HepG2 (cell line): ENCODE results near the gene STYX. TPM values are rescaled to one million over a fixed set of nuclear protein-coding genes. Genes with fewer than 3 reads are reported as not detected.

ENCODE experiments used
- ARHGAP35 ChIP-seq: sonication (generic); formaldehyde crosslinking; IDR thresholded peaks from 2 replicates; pipeline ENCODE4 v1.9.0; 2022; ENCODE audit warnings: mild to moderate bottlenecking, inconsistent platforms, moderate library complexity, missing genetic modification reagents, borderline replicate concordance
- ARID5B ChIP-seq: IDR thresholded peaks from 2 replicates; pipeline ENCODE4 v1.4.0; 2020; ENCODE audit warnings: mild to moderate bottlenecking, missing genetic modification reagents
- FOXO1 ChIP-seq: sonication (generic); formaldehyde crosslinking; IDR thresholded peaks from 2 replicates; pipeline ENCODE4 v1.4.0; 2020; ENCODE audit warnings: missing genetic modification reagents
- GFI1 ChIP-seq: sonication (generic); formaldehyde crosslinking; IDR thresholded peaks from 2 replicates; pipeline ENCODE4 v1.5.0; 2020; ENCODE audit warnings: missing genetic modification reagents, mild to moderate bottlenecking, borderline replicate concordance
- LCORL ChIP-seq, 2 experiments: fragments of 450-650 bp in 1 of 2; sonication (generic) in 1 of 2; formaldehyde crosslinking in 1 of 2; IDR thresholded peaks; 2 replicates each; pipeline versions ENCODE4 v1.5.0 to v1.6.1; 2017 to 2020; ENCODE audit warnings: antibody characterized with exemption in 1 of 2, missing genetic modification reagents in 1 of 2
- MNT ChIP-seq: fragments of 450-650 bp; IDR thresholded peaks from 2 replicates; pipeline ENCODE4 v1.6.1; 2016
- POGZ ChIP-seq: sonication (generic); formaldehyde crosslinking; IDR thresholded peaks from 2 replicates; pipeline ENCODE4 v1.4.0; 2020; ENCODE audit warnings: mild to moderate bottlenecking, missing genetic modification reagents
- RERE ChIP-seq: IDR thresholded peaks from 2 replicates; pipeline ENCODE4 v1.6.1; 2016; ENCODE audit warnings: low read depth, missing genetic modification reagents, missing compliant biosample characterization
- U2AF1 ChIP-seq: fragments of 200-400 bp; formaldehyde crosslinking; optimal IDR thresholded peaks from 2 replicates; pipeline ENCODE3; 2017; ENCODE audit warnings: mild to moderate bottlenecking, low read depth, low read length
- ZKSCAN1 ChIP-seq: fragments of 150-350 bp; IDR thresholded peaks from 2 replicates; pipeline ENCODE4 v1.6.1; 2014; ENCODE audit warnings: low read length
- ZMAT3 ChIP-seq: sonication (generic); formaldehyde crosslinking; conservative IDR thresholded peaks from 2 replicates; pipeline ENCODE4 v1.7.0; 2021; ENCODE audit warnings: missing genetic modification reagents
- ZNF18 ChIP-seq: sonication (generic); formaldehyde crosslinking; IDR thresholded peaks from 2 replicates; pipeline ENCODE4 v1.8.0; 2022; ENCODE audit warnings: mild to moderate bottlenecking, missing genetic modification reagents; ENCODE audit not compliant: insufficient replicate concordance
- ZNF264 ChIP-seq: sonication (generic); formaldehyde crosslinking; IDR thresholded peaks from 2 replicates; pipeline ENCODE4 v1.4.0; 2020; ENCODE audit warnings: missing genetic modification reagents
- ZNF670 ChIP-seq: sonication (generic); formaldehyde crosslinking; IDR thresholded peaks from 2 replicates; pipeline ENCODE4 v1.8.0; 2022; ENCODE audit warnings: mild to moderate bottlenecking, missing genetic modification reagents, borderline replicate concordance
- polyA plus RNA-seq, 8 experiments: library from polyadenylated mRNA; depleted of rRNA in 3 of 8; stranded (reverse) in 7 of 8; unstranded in 1 of 8; fragments of >200 nt; fragmentation: Illumina TruSeq in 4 of 8; extraction: Trizol in 4 of 8; gene quantifications; 2 replicates each; pipeline versions ENCODE4 v1.2.1 to v1.2.3, GENCODE V29; 2011 to 2016; ENCODE audit warnings: low read depth in 4 of 8, missing spikeins in 1 of 8, mixed read lengths in 1 of 8; ENCODE audit not compliant: insufficient read depth in 1 of 8
- total RNA-seq, 5 experiments: library from RNA; depleted of rRNA; stranded (reverse); fragments of >200 nt; fragmentation: Illumina TruSeq; extraction: Trizol; gene quantifications; 2 replicates each; pipeline ENCODE4 v1.2.3, GENCODE V29; 2016; ENCODE audit warnings: low read depth in 1 of 5

Gene STYX
- total and polyA plus RNA-seq, 2 of the 13 experiments (the other 11 are each of a cell fraction or from before 2014, with no cell fraction given): 6.6 to 10.9 TPM

DNA sequence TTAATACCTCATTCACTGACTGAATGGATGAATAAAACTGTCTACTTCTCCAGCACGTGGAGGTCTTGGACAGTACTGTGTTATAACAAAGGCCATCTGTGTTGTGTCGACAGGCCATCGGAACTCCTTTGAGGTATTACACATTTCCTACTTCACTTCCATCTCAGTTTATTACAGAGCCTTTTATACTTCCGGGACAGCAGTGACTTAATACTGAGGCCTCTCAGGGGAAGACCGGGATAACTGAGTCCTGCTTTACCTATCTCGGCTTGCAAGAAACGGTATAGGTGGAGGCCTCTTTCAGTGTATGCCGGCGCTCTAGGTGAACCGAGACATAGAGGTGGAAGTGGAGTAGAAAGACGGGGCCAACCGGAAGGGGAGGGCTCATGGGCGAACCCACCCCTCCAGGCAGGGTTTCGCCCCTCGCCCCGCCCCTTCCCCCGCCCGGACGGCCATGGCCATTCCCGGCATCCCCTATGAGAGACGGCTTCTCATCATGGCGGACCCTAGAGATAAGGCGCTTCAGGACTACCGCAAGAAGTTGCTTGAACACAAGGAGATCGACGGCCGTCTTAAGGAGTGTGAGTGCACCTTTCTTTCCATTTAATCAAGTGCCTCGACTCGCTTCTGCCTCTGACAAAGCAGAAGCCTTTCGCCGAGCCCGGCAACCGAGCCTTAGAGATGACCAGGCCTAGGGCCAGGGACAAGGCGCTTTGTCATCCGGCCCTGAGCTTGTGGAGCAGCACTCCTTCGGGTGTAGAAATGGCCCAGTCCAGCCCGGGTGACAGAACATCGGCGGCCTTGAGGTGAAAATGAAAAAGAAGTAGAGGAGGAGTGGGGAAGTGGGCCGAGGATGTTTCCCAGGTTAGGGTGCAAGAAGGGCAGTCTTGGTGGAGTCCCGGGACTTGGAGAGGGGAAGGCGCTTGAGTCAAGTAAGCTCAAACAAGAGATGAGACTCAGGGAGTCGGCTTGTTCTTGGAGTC is 23.0 kb upstream of the STYX start, which contains the start of gene PSMC6 (continued):
- TF ChIP-seq ZNF18 (peak; percentile 57), ZMAT3 (CRISPR knock-in tag) (0 out of 2 replicates have a peak, but pooled peaks have one; percentile 42), POGZ (CRISPR knock-in tag) (peak; percentile 61), ARHGAP35 (peak; percentile 78; the same call in 1 of the 2 replicates), FOXO1 (no peak; the same call in 1 of the 2 replicates), ZNF264 (CRISPR knock-in tag) (0 out of 2 replicates have a peak, but pooled peaks have one; percentile 45), LCORL (IDR thresholded peaks at IDR 0.05) (no peak), LCORL (CRISPR knock-in tag; IDR thresholded peaks at IDR 0.05) (peak; percentile 62), MNT (no peak; the same call in 1 of the 2 replicates), ARID5B (peak; percentile 20; the same call in 1 of the 2 replicates), U2AF1 (peak; percentile 74), ZKSCAN1 (no peak), RERE (no peak), ZNF670 (no peak), GFI1 (CRISPR knock-in tag) (0 out of 2 replicates have a peak, but pooled peaks have one; percentile 72)
